Activated T-cell treated with anti-CD3 and anti-CD28 coated beads, Interleukin-2, amount 50 U/mL, for 1 hour (primary cell): ENCODE measurements around the gene UAP1L1.
"Not testable (repeated sequence)": the region's sequence is repeated elsewhere in the genome, so short reads cannot be mapped to it uniquely, and the experiment has no call there.

Source experiments
- DNase-seq: peaks from one replicate; pipeline ENCODE4 v3.0.0-alpha.2; 2020

The UAP1L1 gene

DNA sequence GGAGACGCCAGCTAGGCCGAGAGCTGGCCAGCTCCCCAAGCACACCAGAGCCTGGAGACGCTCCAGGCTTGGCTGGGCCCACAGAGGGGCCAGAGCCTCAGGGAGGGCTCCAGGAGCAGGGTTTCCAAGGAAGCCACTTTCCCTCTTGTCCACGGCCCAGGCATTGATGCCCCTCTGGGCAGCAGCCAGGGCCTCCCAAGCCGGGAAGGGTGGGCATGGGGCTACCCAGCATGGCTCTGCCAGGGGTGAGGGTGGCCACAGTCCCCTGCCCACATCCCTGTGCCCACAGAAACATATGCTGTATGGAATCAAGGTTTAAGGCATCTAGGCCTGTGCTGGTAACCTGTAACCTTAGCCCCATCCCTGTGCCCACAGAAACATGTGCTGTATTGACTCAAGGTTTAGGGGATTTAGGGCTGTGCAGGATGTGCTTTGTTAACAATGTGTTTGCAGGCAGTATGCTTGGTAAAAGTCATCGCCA is 38.8 kb downstream of the UAP1L1 start:
- DNase-seq = no peak

DNA sequence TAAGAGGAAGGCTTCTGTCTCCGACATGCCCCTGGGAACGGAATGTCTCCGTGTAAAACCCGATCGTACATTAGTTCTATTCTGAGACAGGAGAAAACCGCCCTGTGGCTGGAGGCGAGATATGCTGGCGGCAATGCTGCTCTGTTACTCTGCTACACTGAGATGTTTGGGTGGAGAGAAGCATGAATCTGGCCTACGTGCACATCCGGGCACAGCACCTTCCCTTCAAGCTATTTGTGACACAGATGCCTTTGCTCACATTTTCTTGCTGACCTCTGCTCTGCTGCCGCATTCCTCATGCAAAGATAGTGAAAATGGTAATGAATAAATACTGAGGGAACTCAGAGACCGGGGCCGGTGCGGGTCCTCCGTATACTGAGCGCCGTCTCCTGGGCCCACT is 39.4 kb downstream of the UAP1L1 start:
- DNase-seq = no peak

DNA sequence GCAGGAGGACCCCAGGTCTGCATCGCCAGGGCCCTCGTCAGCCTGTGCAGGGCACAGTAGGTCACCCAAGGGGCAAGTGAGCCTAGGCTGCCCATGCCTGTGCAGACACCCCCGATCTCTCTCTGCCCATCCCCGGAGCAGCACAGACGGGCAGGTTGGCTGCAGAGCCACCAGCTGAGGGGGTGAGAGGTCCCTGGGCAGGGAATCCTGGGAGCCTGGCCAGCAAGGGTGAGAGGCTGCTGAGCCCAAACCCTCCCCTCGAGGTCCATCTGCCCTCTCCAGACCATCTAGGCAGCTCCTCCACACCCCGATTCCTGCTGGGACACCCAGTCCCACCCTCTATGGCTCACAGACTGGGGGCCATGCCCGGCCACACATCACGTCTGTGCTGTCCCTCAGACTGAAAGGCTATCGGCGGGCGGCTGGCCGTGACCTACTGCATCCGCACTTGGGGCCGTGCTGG is 40.0 kb downstream of the UAP1L1 start:
- DNase-seq = no peak

DNA sequence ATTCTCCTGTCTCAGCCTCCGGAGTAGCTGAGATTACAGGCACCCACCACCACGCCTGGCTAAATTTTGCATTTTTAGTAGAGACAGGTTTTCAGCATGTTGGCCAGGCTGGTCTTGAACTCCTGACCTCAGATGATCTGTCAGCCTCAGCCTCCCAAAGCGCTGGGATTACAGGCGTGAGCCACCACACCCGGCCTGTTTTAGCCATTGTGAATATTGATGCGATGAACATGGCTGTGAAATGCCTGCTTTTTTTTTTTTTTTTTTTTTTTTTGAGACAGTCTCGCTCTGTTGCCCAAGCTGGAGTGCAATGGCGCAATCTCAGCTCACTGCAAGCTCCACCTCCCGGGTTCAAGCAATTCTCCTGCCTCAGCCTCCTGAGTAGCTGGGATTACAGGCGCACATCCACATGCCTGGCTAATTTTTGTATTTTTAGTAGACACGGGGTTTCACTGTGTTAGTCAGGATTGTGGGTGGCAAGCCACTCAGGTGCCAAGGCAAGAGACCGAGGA is 40.8 kb downstream of the UAP1L1 start:
- not testable (repeated sequence) for DNase-seq

DNA sequence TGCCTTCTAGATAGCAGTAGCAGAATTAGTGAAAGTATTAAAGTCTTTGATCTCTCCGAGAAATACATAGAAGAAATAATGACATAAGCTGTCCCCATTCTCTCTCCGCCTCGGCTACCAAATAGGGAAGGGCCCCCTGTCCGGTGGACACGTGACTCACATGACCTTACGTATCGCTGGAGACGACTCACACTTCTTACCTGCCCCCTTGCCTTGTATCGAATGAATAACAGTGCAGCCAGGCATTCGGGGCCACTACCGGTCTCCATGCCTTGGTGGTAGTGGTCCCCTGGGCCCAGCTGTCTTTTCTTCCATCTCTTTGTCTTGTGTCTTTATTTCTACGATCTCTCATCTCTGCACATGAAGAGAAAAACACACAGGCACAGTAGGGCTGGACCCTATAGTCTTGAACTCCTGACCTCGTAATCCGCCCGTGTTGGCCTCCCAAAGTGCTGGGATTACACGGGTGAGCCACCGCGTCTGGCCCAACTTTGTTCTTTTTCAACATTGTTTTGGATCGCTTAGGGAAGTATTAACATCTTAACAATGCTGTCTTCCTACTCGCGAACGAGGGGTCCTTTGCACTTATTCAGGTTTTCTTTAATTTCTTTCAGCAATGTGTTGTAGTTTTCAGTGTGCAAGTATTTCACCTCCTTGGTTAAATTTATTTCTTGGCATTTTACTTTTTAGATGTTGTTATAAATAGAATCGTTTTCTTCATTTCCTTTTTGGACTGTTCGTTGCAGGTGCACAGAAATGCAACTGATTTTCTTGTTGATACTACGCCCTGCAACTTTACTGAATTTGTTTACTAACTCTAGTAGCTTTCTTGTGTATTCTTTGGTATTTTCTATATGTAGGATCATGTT is 44.8 kb downstream of the UAP1L1 start:
- not testable (repeated sequence) for DNase-seq

DNA sequence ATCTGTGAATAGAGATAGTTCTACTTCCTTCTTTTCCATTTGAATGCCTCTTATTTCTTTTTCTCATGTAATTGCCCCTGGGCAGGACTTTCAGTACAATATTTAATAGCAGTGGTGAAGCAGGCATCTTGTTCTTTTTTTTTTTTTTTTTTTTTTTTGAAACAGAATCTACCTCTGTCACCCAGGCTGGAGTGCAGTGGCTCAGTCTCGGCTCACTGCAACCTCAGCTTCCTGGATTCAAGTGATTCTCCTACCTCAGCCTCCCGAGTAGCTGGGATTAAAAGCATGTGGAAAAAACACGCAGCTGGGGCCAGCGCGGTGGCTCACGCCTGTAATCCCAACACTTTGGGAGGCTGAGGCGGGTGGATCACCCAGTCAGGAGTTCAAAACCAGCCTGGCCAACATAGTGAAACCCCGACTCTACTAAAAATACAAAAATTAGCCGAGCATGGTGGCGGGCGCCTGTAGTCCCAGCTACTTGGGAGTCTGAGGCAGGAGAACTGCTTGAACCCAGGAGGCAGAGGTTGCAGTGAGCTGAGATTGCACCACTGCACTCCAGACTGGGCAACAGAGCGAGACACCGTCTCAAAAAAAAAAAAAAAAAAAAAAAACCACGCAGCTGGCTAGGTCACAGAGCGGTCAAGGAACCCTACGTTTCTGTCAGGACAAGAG is 45.6 kb downstream of the UAP1L1 start:
- DNase-seq = not testable (repeated sequence)

DNA sequence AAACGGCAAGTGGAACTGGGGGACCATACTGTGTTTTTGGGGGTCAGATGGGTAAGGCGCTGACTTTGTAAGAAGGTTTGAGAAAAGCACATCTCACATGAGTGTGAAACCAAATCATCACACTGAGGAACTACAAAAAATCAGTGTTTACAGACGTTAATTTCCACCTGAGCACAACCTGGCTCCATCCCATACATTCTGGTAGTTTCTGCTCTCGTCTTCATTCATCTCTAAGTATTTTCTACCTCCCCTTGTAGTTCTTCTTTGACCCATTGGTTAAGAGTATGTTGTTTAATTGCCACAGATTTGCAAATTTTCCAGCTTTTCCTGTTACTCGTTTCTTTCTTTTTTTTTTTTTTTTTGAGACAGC is 46.1 kb downstream of the UAP1L1 start:
- DNase-seq = no peak

DNA sequence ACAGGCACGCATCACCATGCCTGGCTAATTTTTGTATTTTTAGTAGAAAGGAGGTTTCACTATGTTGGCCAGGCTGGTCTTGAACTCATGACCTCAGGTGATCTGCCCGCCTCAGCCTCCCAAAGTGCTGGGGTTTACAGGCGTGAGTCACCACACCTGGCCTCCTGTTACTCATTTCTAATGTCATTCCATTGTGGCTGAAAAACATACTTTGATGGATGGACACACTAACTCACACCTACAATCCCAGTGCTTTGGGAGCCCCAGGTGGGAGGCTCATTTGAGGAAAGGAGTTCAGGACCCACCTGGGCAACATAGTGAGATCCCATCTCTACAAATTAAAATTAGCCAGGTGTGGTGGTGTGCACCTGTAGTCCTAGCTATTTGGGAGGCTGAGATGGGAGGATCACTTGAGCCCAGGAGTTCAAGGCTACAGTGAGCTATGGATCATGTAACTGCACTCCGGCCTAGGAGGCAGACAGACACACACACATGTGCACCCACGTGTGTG is 46.7 kb downstream of the UAP1L1 start:
- not testable (repeated sequence) for DNase-seq

DNA sequence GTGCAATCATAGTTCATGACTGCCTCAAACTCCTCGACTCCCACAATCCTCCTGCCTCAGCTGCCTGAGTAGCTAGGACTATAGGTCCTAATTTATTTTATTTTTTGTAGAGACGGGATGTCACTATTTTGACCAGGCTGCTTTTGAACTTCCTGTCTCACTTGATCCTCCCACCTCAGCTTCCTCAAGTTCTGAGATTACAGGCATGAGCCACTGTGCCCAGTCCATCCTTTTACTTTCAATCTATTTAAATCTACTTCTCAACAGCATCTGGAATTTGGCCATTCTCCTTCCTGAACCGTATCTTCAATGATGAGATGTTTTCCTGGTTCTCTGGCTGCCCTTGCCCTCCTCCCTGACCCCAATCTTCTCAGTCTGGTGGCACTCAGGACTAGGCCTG is 49.5 kb downstream of the UAP1L1 start:
- DNase-seq = no peak

DNA sequence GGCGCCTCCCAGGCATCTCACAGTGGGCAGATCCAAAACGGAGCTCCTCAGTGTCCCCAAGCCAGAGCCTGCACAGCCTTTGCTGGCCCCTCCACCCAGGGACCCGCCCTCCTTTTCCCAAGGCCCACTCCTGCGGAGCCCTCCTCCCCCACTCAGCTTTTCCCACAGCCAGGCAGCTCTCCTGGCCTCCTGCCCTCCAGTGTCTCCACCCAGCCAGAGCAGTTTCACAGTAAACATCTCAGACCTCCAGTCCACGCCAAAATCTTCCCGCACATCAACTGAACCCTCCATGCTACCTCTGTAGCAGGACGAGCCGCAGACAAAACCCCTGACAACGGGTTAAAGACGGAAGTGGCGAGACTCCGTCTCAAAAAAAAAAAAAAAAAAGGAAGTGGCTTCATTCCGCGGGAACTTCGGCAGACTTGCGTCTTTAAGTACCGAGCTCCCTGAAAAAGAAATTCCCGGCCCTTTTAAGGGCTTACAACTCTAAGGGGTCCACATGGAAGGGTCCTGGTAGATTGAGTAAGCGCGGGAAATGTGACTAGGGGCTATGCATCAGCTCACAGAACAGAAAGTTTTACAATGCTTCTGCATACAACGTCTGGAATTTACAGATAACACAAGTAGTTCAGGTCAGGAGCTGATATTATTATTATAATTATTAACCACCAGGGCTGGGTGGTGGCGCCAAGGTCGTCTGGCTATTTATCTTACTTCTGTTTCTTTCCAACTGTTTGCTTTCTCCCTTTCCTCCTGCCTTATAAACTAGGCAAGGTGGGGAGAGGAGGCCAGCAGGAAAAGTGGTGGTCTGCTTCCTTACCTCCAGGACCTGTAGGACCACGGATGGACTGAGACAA is 50.2 kb downstream of the UAP1L1 start:
- no peak for DNase-seq

DNA sequence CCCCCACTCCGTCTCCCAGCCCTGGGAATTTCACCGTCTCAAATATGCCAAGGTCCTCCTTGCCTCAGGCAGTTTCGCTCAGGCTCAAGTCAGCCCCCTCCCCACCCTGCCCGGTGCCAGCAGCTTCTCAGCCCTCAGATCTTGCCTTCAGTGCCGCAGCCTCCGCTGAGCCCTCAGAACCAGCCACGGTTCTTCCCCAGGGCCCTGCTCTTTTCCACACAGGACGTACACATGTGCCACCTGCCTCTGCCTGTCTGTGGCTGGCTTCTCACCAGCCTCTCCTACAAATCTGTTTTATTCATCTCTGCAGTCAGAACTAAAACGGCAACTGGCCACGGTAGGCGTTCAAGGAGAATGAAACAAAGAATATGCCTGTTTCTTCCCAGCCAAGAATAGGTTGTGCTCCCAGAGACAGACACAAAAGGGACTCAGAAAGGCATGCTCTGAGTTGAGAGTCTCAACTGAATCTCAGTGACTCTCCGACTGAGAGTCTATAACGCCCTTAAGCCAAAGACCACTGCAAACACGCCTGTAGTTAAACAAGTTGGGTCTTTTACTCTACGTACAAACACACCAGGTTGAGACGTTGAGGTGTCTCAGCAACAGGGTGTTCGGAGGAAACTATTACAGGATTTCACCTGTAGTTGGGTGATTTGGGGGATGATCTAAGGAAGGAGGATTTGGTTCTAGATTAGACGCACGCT is 51.0 kb downstream of the UAP1L1 start:
- DNase-seq = no peak

DNA sequence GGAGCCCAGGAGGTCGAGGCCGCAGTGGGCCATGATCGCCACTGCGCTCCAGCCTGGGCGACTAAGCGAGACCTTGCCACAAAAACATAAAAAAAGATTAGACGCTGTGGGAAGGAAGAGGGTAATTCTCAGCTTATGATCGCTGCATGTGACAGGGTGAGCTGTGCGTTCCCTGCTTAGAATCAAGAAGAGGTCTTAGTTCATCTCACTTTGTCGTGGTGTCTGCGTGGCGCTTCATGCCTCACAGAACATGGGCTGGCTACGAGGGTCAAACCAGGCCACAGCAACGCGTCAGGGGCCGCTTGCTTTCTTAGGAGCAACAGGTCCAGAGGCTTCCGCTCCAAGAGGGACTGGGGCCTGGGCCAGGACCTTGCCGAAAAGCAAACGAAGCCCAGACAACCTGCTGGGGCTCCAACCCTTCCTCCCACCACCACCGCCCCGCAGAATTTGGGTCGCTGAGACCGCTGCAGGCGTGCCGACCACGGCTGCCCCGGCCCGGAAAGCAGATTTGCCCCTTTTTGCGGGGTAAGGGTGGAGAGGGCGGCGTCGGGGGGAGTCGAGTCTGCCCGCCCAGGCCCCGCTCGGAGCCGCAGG is 51.6 kb downstream of the UAP1L1 start:
- DNase-seq = no peak

DNA sequence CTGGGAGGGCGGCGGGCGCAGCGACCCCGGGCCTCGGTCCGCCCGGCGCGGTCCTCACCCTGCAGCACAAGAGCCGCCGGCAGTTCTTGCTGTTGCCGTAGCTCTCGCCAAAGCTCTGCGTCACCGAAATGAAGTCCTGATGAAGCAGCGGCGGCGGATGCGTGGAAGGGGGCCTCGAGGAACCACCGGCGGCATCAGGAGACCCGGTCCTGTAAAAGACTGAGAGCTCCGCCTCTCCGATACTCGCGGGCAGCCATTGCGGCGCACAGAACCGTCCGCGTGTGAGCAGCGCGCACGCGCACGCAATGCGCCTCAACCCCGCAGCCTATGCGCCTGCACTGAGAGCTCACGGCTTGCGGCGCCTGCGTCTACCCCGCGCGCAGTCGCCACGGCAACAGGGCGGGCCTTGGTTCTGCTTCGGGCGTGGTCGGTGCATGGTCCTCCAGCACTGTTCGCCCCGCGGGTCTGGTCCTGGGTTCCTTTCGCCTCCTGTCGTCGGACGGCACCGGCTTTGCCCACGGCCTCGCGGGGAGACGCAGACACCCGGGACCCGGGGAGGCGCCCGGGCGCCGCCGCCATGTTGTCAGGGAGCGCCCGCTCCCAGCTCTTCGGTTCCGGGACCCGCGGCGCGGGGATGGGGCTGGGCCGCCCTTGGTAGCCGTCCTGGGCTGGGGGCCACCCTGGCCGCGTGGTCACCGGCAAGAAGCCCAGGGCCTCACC is 52.3 kb downstream of the UAP1L1 start:
- DNase-seq = peak; percentile 89

DNA sequence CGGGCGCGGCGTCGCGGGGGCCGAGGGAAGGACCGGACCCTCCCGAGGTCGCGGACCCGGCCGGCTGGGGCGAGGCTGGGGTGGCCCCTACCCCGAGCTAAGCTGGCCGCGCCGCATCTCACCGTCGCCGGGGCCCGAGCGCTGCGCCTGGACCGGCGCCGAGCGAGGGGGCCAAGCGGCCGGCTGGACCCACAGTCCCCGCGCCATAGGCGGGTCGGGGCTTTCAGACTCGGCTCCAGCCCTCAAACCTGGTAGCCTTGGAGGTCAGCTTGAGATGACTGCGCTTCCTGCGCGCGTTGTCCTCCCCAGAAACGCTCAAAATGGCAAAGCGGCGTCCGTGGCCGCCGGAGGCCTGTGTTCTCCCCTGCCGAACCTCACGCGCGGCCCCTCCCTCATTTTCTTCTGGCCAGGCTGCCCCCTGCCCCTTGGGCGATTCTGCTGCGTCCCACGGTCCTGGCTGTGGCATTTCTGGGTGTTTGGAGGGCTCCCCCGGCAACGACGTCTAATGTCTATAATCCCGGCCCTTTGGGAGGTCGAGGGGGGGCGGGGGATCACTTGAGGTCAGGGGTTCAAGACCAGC is 52.9 kb downstream of the UAP1L1 start:
- DNase-seq = no peak
